RPMI7951 (cell line): ENCODE results near the gene SLC15A1. TPM values are rescaled to one million over a fixed set of nuclear protein-coding genes. Genes with fewer than 3 reads are reported as not detected.
"Not testable (repeated sequence)": the region's sequence is repeated elsewhere in the genome, so short reads cannot be mapped to it uniquely, and the experiment has no call there.

ENCODE experiments used
- DNase-seq: peaks from one replicate; pipeline ENCODE4 v3.0.0-alpha.2; 2012; ENCODE audit warnings: low read depth
- total RNA-seq: library from RNA; depleted of rRNA; stranded (reverse); fragments of >200 nt; shearing (Covaris generic); gene quantifications from 2 replicates; pipeline ENCODE4 v1.2.3, GENCODE V29; 2014

Gene SLC15A1
- total RNA-seq, 1 experiment from 2014 or later = under 0.01 TPM

DNA sequence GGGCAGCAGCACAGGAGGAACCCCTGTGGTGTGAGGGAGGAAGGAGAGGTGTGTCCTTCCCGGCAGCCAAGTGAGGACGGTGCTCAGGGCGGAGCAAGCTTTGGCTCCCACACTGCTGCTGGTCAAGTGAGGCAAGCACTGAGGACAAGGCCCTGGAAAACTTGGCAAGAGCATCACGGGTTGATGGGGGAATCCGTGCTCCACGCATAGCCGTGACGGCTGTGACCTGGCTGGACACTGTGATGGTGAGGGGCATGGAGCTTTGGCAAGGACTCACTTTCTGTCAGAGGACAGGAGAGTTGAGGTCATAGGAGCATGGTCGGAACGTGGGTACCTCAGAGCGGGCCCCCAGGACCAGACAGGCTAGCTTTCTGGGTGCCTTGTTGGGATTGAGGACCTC, 29.0 kb upstream of the SLC15A1 start:
- DNase-seq = no peak

DNA sequence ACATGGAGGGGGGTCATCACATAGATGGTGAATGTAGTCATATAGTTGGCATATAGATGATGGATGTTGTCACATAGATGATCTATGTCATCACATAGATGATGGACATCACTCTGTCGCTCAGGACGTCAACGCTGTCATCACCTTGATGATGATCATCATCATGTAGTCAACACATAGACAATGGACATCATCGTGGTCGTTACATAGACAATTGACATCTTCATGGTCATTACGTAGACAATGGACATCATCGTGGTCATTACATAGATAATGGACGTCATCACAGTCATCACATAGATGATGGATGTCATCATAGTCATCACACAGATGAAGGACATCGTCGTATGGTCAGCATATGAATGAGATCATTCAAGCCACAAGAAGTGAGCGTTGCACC, 28.6 kb upstream of the SLC15A1 start:
- DNase-seq = no peak

GRCh38 chr13:98780451-98780850, 28.0 kb upstream of the SLC15A1 start:
- no peak for DNase-seq

DNA sequence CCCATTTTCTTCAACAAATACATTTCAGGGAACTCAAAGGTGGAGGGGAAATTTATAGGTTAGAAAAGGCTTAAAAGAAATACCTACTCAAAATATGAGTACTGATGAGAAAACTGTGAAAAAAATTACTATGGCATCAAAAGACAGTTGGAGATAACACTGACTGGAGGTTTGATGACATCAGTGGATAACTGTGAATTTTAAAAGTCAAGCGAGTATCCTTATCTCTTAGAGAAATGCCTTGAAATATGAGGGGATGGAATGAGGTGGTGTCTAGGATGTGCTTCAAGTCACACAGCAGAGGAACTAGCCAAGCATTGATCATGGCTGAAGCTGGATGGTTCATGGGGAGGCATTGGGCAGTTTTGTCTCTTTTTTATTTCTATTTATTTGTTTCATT, 27.2 kb upstream of the SLC15A1 start:
- DNase-seq = no peak

DNA sequence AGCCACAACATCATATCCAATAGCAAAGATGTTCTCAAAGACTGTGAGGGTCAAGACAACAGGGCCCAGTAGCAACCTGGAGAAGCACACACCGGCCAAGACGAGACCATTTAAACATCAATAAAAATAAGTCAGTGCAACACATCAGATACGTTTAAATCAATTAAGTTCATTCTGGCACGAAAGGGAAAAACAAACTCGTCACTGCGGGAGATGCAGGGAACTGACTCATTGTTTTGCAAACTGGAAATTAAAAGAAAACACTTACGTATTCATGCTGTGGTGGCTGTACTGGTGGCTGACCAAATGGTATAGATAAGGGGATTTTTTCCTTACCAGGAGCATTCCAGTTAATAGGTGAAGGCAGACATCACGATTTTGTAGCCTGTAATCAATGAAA, 26.3 kb upstream of the SLC15A1 start:
- DNase-seq = peak; percentile 17

GRCh38 chr13:98776644-98777043, 24.2 kb upstream of the SLC15A1 start:
- DNase-seq = no peak

- DNase-seq = peak; percentile 84
These were observed 23.5 kb upstream of the SLC15A1 start for GRCh38 chr13:98775844-98776598.

GRCh38 chr13:98775386-98775785, 22.9 kb upstream of the SLC15A1 start:
- no peak for DNase-seq

- DNase-seq = no peak
These were observed 22.3 kb upstream of the SLC15A1 start for GRCh38 chr13:98774776-98775175.

DNA sequence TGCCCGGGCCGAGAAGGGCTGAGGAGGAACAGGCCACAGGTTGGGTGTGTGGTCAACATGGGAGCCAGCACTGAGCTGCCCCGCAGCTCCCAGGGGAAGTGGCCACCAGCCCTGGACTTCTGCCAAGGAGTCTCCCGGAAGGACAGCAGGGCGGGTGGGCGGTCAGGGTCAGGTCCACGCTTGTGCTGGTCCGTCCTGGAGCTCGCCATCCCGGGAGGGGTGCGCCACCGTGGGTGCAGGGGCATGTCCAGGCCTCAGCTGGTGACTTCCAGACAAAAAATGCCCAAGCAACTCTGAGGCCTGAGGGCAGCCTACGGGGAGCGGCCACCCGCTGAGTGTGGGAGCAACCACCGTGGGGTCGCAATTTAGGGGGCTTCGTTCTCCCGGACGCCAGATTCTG, 21.4 kb upstream of the SLC15A1 start:
- no peak for DNase-seq

- DNase-seq = no peak
These were observed 20.5 kb upstream of the SLC15A1 start for GRCh38 chr13:98772794-98773452.

- no peak for DNase-seq
These were observed 19.6 kb upstream of the SLC15A1 start for GRCh38 chr13:98771838-98772611.

DNA sequence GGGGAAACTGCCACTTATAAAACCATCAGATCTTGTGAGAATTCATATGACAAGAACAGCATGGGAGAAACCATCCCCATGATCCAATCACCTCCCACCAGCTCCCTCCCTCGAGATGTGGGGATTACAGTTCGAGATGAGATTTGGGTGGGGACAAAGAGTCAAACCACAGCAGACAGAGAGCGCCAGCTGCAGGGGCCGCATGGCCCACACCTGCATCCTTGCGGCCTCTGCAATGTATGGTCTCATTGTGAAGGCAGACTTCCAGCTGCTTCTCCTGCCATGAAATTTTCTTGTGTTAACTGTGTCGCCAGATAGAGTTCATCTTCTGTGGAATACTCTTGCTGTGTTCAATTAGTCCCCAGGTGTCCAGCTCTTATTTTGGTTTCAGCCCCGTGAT, 17.3 kb upstream of the SLC15A1 start:
- DNase-seq = no peak

GRCh38 chr13:98768522-98768921, 16.1 kb upstream of the SLC15A1 start:
- no peak for DNase-seq

DNA sequence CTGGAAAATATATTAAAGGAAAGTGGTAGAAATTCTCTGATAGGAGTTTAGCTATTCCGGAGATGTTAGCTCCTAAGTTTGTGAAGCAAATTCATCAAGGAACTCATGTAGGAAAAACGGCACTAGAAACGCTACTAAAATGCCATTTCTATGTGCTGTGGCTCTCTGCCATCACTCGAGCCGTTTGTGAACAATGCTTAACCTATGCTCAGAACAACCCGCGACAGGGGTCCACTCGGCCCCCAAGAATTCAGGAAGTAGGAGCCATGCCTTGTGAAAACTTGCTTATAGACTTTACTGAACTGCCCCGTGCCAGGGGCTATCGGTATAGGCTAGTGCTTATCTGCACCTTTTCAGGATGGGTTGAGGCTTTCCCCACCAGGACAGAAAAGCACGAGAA, 14.2 kb upstream of the SLC15A1 start:
- DNase-seq = no peak

GRCh38 chr13:98765996-98766519, 13.6 kb upstream of the SLC15A1 start:
- no peak for DNase-seq

- no peak for DNase-seq
These were observed 9.6 kb upstream of the SLC15A1 start for GRCh38 chr13:98761986-98762616.

DNA sequence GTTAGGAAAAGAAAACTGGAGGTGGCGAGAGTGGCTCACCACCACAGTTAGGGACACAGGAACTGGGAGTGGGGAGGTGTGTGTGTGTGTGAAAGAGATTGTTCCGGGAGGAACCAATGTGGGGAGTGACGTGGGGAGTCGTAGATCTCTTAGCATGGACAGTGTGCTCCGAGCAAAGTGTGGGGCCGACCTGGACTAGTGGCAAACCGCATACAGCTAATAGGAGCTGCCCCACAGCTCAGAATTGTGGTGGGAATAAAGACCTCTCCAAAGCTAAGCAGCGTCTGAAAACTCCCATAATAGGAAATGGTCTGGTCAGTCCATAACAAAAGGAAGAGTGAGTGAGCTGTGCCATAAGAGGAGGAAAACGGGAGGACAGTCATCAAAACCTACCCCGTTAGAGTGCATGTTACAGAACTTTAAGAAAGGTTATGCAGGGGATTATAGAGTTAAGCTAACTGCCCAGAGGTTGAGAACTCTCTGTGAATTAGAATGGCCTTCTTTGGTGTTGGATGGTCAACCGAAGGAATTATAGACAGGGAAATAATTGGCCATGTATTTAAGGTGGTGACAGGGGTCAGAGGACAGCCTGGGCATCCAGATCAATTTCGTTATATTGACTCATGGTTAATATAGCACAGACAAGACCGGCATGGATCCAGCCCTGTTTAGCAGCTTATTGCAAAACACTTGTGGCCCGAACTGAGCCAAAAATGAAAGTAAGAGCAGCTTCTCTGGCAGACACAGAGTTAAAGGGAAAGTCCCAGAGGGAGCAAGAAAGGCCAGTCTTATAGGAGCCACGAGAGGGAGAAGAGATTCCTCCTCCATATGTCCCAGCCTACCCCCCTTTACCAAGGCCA, 8.9 kb upstream of the SLC15A1 start:
- DNase-seq = peak; percentile 76

DNA sequence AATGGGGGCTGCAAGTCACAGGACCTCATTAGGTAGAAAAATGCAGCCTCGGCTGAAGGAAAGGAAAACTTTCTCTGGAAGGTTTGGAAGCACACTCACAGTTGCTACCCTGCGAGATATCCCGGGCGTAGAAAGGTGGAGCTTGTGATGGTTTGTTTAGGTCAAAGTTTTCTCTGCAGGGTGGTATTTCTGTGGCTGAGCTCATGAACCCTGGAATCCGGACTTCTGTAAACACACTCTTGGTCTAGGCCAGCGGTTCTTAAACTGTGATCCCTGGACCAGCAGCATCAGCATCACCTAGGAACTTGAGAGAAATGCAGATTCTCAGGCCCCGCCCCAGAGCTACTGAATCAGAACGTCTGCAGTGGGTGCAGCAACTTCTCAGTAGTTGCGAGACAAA, 3.3 kb upstream of the SLC15A1 start:
- DNase-seq = no peak

- no peak for DNase-seq
These were observed 2.6 kb upstream of the SLC15A1 start for GRCh38 chr13:98755116-98755515.

DNA sequence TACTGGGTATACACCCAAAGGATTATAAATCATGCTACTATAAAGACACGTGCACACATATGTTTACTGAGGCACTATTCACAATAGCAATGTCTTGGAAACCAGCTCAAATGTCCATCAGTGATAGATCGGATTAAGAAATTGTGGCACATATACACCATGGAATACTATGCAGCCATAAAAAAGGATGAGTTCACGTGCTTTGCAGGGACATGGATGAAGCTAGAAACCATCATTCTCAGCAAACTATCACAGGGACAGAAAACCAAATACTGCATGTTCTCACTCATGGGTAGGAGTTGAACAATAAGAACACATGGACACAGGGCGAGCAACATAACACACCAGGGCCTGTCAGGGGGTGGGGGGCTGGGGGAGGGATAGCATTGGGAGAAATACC, 2.0 kb upstream of the SLC15A1 start:
- not testable (repeated sequence) for DNase-seq
